Gastroesophageal sphincter (tissue), 4 donors: ENCODE results near the gene RADX. TPM values are rescaled to one million over a fixed set of nuclear protein-coding genes. Genes with fewer than 3 reads are reported as not detected.

ENCODE experiments used
- ATAC-seq: fragments of 150-250 bp; one replicate; pipeline ENCODE4 v1.9.1; 2016; ENCODE audit warnings: mild to moderate bottlenecking, moderate library complexity
- H3K27ac ChIP-seq, 4 donors: fragments of 200-600 bp; sonication (generic) in 3 of 4; 1 replicate in 3 of 4; 2 replicates in 1 of 4; pipeline ENCODE4 v1.5.1; 2016 to 2019
- H3K27me3 ChIP-seq: fragments of 200-600 bp; sonication (generic); one replicate; pipeline ENCODE4 v1.5.1; 2019
- H3K36me3 ChIP-seq, 2 donors: fragments of 200-600 bp; sonication (generic); one replicate each; pipeline ENCODE4 v1.5.1; 2019; ENCODE audit warnings: control low read depth in 1 of 2
- H3K4me1 ChIP-seq, 3 donors: fragments of 200-600 bp; sonication (generic); 1 replicate in 2 of 3; 2 replicates in 1 of 3; pipeline ENCODE4 v1.5.1; 2016 to 2019; ENCODE audit warnings: control low read depth in 2 of 3
- H3K4me3 ChIP-seq, 2 donors: fragments of 200-600 bp; sonication (generic); one replicate each; pipeline ENCODE4 v1.5.1; 2019; ENCODE audit warnings: mild to moderate bottlenecking in 1 of 2, moderate library complexity in 1 of 2
- H3K9me3 ChIP-seq, 3 donors: fragments of 200-600 bp; sonication (generic); one replicate each; pipeline ENCODE4 v1.5.1; 2017 to 2019; ENCODE audit warnings: control low read depth in 2 of 3
- CTCF ChIP-seq, 4 experiments: fragments of 200-600 bp in 2 of 4; fragments of 450-650 bp in 2 of 4; sonication (generic) in 1 of 4; IDR thresholded peaks; one replicate each; pipeline ENCODE4 v1.5.1; 2017 to 2019; ENCODE audit warnings: antibody characterized with exemption in 4 of 4, mild to moderate bottlenecking in 2 of 4, moderate library complexity in 2 of 4
- EP300 ChIP-seq: sonication (generic); formaldehyde crosslinking; IDR thresholded peaks from one replicate; pipeline ENCODE4 v1.6.1; 2017; ENCODE audit warnings: antibody characterized with exemption, mild to moderate bottlenecking
- POLR2A ChIP-seq, 2 donors: fragments of 450-650 bp; IDR thresholded peaks; one replicate each; pipeline ENCODE4 v1.6.1; 2017; ENCODE audit warnings: antibody characterized with exemption in 2 of 2, mild to moderate bottlenecking in 2 of 2, moderate library complexity in 1 of 2
- POLR2AphosphoS5 ChIP-seq: sonication (generic); formaldehyde crosslinking; IDR thresholded peaks from one replicate; pipeline ENCODE4 v1.6.1; 2017; ENCODE audit warnings: antibody characterized with exemption
- WGBS, 2 donors: methylation state at CpG; one replicate each; pipeline ENCODE4 v1.1.5; 2018; ENCODE audit warnings: low coverage in 1 of 2; 5-methylcytosine and 5-hydroxymethylcytosine counted together
- total RNA-seq, 4 donors: library from RNA; depleted of rRNA; stranded (reverse); fragments of >200 nt; gene quantifications; one replicate each; pipeline ENCODE4 v1.1.0, GENCODE V29; 2016

Gene RADX
- total RNA-seq, result 1 to 10 TPM in 2 of 4 donors, under 1 TPM in 2; 0.62 to 2.4 (median 0.86) TPM

- Histone ChIP-seq H3K4me3 (peak within 1 kb of the TSS; percentile 33 to 54), H3K36me3 (no peaks in the 10 kb centered on the region), H3K27ac (peak within 1 kb of the TSS in 2 of 4 donors; percentile 11 to 19), H3K9me3 (no peaks in the 10 kb centered on the region), H3K4me1 (no peaks in the 10 kb centered on the region), H3K27me3 (no peaks in the 10 kb centered on the region)
- peak; percentile 86 for ATAC-seq
- 10 to 34% methylated on average over 3 to 7 of the region's 46 CpGs for WGBS, 2 donors
- TF ChIP-seq POLR2AphosphoS5 (peak; percentile 30), POLR2A (IDR thresholded peaks at IDR 0.05) (peak in 1 of 2 donors; percentile 11), EP300 (no peak)
These were observed at the start of gene RADX for GRCh38 chrX:106611679-106612392. RADX (plus strand) TSS chrX:106611978; CDS start chrX:106612081, 103 bp downstream.

GRCh38 chrX:106564986-106565385, 46.8 kb upstream of the RADX start:
- ATAC-seq, result no peak
- no peaks in the 10 kb centered on the region for H3K36me3 ChIP-seq
- H3K27me3 ChIP-seq, result no peaks in the 10 kb centered on the region
- no peaks in the 10 kb centered on the region for H3K4me1 ChIP-seq
- no peak overlapping the region for H3K4me3 ChIP-seq
- TF ChIP-seq CTCF (IDR thresholded peaks at IDR 0.05) (no peak), EP300 (no peak), POLR2AphosphoS5 (no peak), POLR2A (IDR thresholded peaks at IDR 0.05) (no peak)
- WGBS, 2 donors, result 59 to 70% methylated on average over 2 of the region's 2 CpGs
- H3K9me3 ChIP-seq, result no peaks in the 10 kb centered on the region
- H3K27ac ChIP-seq, result no peak overlapping the region

- no peak for ATAC-seq
- Histone ChIP-seq H3K27ac (no peak overlapping the region), H3K36me3 (no peaks in the 10 kb centered on the region), H3K9me3 (no peaks in the 10 kb centered on the region), H3K4me1 (no peaks in the 10 kb centered on the region), H3K4me3 (no peak overlapping the region), H3K27me3 (no peaks in the 10 kb centered on the region)
- no peak for TF ChIP-seq POLR2A (IDR thresholded peaks at IDR 0.05)
- TF ChIP-seq CTCF (IDR thresholded peaks at IDR 0.05), result no peak
- TF ChIP-seq EP300, result no peak
- TF ChIP-seq POLR2AphosphoS5, result no peak
- WGBS, 2 donors, result 67 to 78% methylated on average over 1 to 6 of the region's 8 CpGs
These were observed 45.4 kb upstream of the RADX start for GRCh38 chrX:106566362-106566761.

GRCh38 chrX:106581856-106582255, 29.9 kb upstream of the RADX start:
- Histone ChIP-seq H3K27ac (no peak overlapping the region), H3K4me3 (no peak overlapping the region), H3K27me3 (no peaks in the 10 kb centered on the region), H3K4me1 (no peaks in the 10 kb centered on the region), H3K36me3 (no peaks in the 10 kb centered on the region), H3K9me3 (peaks cover 0 to 7% (median 0%) of the 10 kb centered on the region in 3 donors)
- TF ChIP-seq EP300 (no peak), CTCF (IDR thresholded peaks at IDR 0.05) (no peak), POLR2A (IDR thresholded peaks at IDR 0.05) (no peak), POLR2AphosphoS5 (no peak)
- WGBS, 2 donors, result 78 to 83% methylated on average over 1 of the region's 1 CpG
- ATAC-seq, result no peak

GRCh38 chrX:106585478-106585877, 26.3 kb upstream of the RADX start:
- 83 to 88% methylated on average over 1 of the region's 2 CpGs for WGBS, 2 donors
- no peaks in the 10 kb centered on the region for H3K27me3 ChIP-seq
- no peaks in the 10 kb centered on the region for H3K36me3 ChIP-seq
- no peaks in the 10 kb centered on the region for H3K9me3 ChIP-seq
- H3K4me1 ChIP-seq, result no peaks in the 10 kb centered on the region
- no peak for ATAC-seq
- TF ChIP-seq EP300, result no peak
- TF ChIP-seq CTCF (IDR thresholded peaks at IDR 0.05), result no peak
- TF ChIP-seq POLR2A (IDR thresholded peaks at IDR 0.05), result no peak
- no peak for TF ChIP-seq POLR2AphosphoS5
- no peak overlapping the region for H3K4me3 ChIP-seq
- H3K27ac ChIP-seq, result no peak overlapping the region
